IPS DF 19.7 (cell line): ENCODE results near the gene NFATC2.
"Not testable (repeated sequence)": the region's sequence is repeated elsewhere in the genome, so short reads cannot be mapped to it uniquely, and the experiment has no call there.

Source experiments
- DNase-seq: peaks from one replicate; pipeline ENCODE4 v3.0.0-alpha.2; 2013; ENCODE audit warnings: low read depth, low spot score

NFATC2 gene

GRCh38 chr20:51357543-51357942, 185.0 kb downstream of the NFATC2 start:
- no peak for DNase-seq

GRCh38 chr20:51356871-51357270, 185.6 kb downstream of the NFATC2 start:
- DNase-seq = no peak

GRCh38 chr20:51354769-51355319, 187.7 kb downstream of the NFATC2 start:
- DNase-seq = no peak

- no peak for DNase-seq
These were observed 188.2 kb downstream of the NFATC2 start for GRCh38 chr20:51354191-51354768.

- no peak for DNase-seq
These were observed 189.0 kb downstream of the NFATC2 start for GRCh38 chr20:51353491-51353890.

GRCh38 chr20:51352791-51353190, 189.7 kb downstream of the NFATC2 start:
- no peak for DNase-seq

- DNase-seq = no peak
These were observed 191.4 kb downstream of the NFATC2 start for GRCh38 chr20:51350941-51351631.

- no peak for DNase-seq
These were observed 193.6 kb downstream of the NFATC2 start for GRCh38 chr20:51348876-51349275.

- no peak for DNase-seq
These were observed 194.7 kb downstream of the NFATC2 start for GRCh38 chr20:51347831-51348230.

- DNase-seq = no peak
These were observed 195.6 kb downstream of the NFATC2 start for GRCh38 chr20:51346686-51347485.

GRCh38 chr20:51345601-51346101, 196.9 kb downstream of the NFATC2 start:
- no peak for DNase-seq

GRCh38 chr20:51343802-51344201, 198.7 kb downstream of the NFATC2 start:
- DNase-seq = not testable (repeated sequence)

- DNase-seq = no peak
These were observed 199.8 kb downstream of the NFATC2 start for GRCh38 chr20:51342510-51343236.

GRCh38 chr20:51341581-51341980, 200.9 kb downstream of the NFATC2 start:
- DNase-seq = no peak

- DNase-seq = no peak
These were observed 202.1 kb downstream of the NFATC2 start for GRCh38 chr20:51340451-51340840.

- DNase-seq = no peak
These were observed 202.6 kb downstream of the NFATC2 start for GRCh38 chr20:51339721-51340450.

- DNase-seq = no peak
These were observed 203.7 kb downstream of the NFATC2 start for GRCh38 chr20:51338692-51339440.

- DNase-seq = no peak
These were observed 205.3 kb downstream of the NFATC2 start for GRCh38 chr20:51337126-51337805.
